GM04504 (cell line): ENCODE data around the gene SOX6.

Experiments used
- DNase-seq: peaks from one replicate; pipeline ENCODE4 v3.0.0-alpha.2; 2012; ENCODE audit warnings: low read depth

SOX6 gene

GRCh38 chr11:15956302-15956701 is 400.0 kb downstream of the SOX6 start:
- no peak for DNase-seq

- no peak for DNase-seq
These were observed 400.8 kb downstream of the SOX6 start for GRCh38 chr11:15955595-15955994.

GRCh38 chr11:15947681-15948648 is 408.4 kb downstream of the SOX6 start:
- DNase-seq, result no peak

- no peak for DNase-seq
These were observed 410.6 kb downstream of the SOX6 start for GRCh38 chr11:15945726-15946125.

GRCh38 chr11:15944460-15944859 is 411.9 kb downstream of the SOX6 start:
- DNase-seq, result no peak

GRCh38 chr11:15943418-15944197 is 412.7 kb downstream of the SOX6 start:
- no peak for DNase-seq

GRCh38 chr11:15942936-15943335 is 413.4 kb downstream of the SOX6 start:
- no peak for DNase-seq

- no peak for DNase-seq
These were observed 414.2 kb downstream of the SOX6 start for GRCh38 chr11:15942126-15942525.

GRCh38 chr11:15941206-15941770 is 415.1 kb downstream of the SOX6 start:
- DNase-seq, result peak; percentile 9

- no peak for DNase-seq
These were observed 415.7 kb downstream of the SOX6 start for GRCh38 chr11:15940462-15941205.

GRCh38 chr11:15938983-15939382 is 417.4 kb downstream of the SOX6 start:
- no peak for DNase-seq

GRCh38 chr11:15938121-15938611 is 418.2 kb downstream of the SOX6 start:
- DNase-seq, result no peak

GRCh38 chr11:15937601-15938120 is 418.7 kb downstream of the SOX6 start:
- DNase-seq, result no peak

GRCh38 chr11:15936011-15936410 is 420.3 kb downstream of the SOX6 start:
- DNase-seq, result no peak

- DNase-seq, result no peak
These were observed 421.0 kb downstream of the SOX6 start for GRCh38 chr11:15935373-15935772.

- no peak for DNase-seq
These were observed 422.3 kb downstream of the SOX6 start for GRCh38 chr11:15933886-15934625.

- no peak for DNase-seq
These were observed 423.9 kb downstream of the SOX6 start for GRCh38 chr11:15932417-15932816.

GRCh38 chr11:15931497-15931896 is 424.8 kb downstream of the SOX6 start:
- no peak for DNase-seq

GRCh38 chr11:15930442-15931025 is 425.8 kb downstream of the SOX6 start:
- no peak for DNase-seq

- no peak for DNase-seq
These were observed 426.9 kb downstream of the SOX6 start for GRCh38 chr11:15929371-15929901.
